NCI-H2227 (cell line): ENCODE results near the gene TCEANC.
"Not testable (repeated sequence)": the region's sequence is repeated elsewhere in the genome, so short reads cannot be mapped to it uniquely, and the experiment has no call there.

Experiments
- DNase-seq: peaks from one replicate; lab custom pipeline; 2025; ENCODE audit not compliant: unreplicated experiment; lab: John Stamatoyannopoulos, UW

TCEANC gene

DNA sequence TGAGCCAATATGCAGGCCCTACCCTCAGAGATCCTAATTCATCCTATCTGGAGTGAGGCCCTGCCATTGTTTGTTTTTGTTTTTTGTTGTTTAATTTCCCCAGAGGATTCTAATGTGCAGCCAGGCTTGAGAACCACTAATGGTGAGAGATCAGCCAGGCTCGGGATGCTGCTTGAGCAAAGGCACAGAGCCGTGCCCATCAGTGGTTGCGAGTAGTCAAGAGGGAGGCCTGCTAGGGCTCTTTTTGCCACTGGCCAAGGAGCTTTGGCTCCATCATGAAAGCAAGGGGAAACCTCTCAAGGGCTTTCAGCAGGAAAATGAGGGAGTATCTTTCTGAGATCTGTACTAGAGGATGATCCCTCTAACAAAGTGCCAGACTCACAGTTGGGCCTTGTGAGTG lies 2.7 kb downstream of the TCEANC start:
- DNase-seq, result no peak

GRCh38 chrX:13658602-13659001 lies 5.7 kb downstream of the TCEANC start:
- peak; percentile 62 for DNase-seq

- no peak for DNase-seq
These were observed 6.1 kb downstream of the TCEANC start for GRCh38 chrX:13659063-13659462.

- DNase-seq, result no peak
These were observed 8.9 kb downstream of the TCEANC start for GRCh38 chrX:13661735-13662288.

DNA sequence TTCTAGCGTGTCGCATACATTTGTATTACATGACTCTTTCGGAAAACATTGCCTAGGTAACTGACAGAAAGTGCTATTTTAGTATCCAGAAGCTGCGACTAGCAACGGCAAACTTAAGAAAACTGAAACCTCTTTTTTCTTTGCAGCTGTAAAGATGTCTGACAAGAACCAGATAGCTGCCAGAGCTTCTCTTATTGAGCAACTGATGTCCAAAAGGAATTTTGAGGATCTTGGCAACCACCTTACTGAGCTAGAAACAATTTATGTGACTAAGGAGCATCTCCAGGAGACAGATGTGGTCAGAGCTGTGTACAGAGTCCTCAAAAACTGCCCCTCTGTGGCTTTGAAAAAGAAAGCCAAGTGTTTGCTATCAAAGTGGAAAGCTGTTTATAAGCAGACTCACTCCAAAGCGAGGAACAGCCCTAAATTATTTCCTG lies 9.4 kb downstream of the TCEANC start:
- no peak for DNase-seq

DNA sequence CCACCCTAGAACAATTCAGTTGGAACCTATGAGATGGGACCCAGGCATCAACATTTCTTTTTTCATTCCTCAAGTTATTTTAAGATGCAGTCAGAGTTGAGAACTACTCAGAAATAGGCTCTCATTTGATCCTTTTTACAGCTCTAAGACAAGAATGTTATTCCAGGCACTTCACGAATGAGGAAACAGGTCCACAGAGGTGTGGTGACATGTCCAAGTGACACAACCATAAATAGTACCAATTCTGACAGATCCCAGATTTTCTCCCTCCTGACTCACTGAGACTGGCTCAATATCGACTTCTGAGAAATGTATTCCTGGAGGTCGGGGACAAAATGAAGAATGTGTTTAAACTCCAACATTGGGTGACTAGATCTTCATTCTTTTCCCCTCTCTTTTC lies 11.1 kb downstream of the TCEANC start:
- no peak for DNase-seq

GRCh38 chrX:13666836-13667235 lies 13.9 kb downstream of the TCEANC start:
- DNase-seq, result no peak

- no peak for DNase-seq
These were observed 15.0 kb downstream of the TCEANC start for GRCh38 chrX:13667919-13668318.

DNA sequence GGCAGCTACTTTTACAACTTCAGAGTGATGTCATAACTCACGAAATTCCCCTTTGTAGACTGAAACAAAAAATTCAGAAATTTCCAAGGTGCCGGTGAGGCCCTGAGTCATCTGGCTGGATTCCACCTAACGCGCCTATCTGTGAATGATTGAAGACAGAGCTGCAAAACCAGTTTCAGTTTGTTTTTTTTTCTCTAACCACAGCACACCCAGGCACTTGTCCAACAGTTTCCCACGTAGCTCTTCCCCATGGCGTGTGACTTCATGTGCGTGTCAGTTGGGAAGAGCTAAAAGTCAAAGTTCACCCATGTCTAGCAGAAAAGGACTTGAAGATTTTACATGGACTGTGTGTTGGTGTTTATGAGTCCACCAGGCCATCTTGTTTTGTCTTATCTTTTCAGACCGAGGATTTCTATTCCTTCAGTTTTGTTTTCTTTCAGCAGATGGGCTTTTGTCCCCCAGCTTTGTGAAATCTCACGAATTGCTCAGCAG lies 16.4 kb downstream of the TCEANC start:
- DNase-seq, result no peak

DNA sequence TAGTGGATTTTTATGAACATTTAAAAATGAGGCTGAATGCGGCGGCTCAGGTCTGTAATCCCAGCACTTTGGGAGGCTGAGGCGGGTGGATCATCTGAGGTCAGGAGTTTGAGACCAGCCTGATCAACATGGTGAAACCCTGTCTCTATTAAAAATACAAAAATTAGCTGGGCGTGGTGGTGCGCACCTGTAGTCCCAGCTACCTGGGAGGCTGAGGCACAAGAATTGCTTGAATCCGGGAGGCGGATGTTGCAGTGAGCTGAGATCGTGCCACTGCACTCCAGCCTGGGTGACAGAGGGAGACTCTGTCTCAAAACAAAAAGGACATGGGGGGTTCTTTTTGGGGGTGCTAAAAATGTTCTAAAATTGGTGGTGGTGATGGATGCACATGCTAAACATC lies 16.8 kb downstream of the TCEANC start:
- DNase-seq, result not testable (repeated sequence)

- no peak for DNase-seq
These were observed 17.3 kb downstream of the TCEANC start for GRCh38 chrX:13670197-13670596.

GRCh38 chrX:13673016-13673415 lies 20.1 kb downstream of the TCEANC start:
- no peak for DNase-seq

GRCh38 chrX:13676885-13677284 lies 23.9 kb downstream of the TCEANC start:
- no peak for DNase-seq

GRCh38 chrX:13679700-13680099 lies 26.8 kb downstream of the TCEANC start:
- not testable (repeated sequence) for DNase-seq

DNA sequence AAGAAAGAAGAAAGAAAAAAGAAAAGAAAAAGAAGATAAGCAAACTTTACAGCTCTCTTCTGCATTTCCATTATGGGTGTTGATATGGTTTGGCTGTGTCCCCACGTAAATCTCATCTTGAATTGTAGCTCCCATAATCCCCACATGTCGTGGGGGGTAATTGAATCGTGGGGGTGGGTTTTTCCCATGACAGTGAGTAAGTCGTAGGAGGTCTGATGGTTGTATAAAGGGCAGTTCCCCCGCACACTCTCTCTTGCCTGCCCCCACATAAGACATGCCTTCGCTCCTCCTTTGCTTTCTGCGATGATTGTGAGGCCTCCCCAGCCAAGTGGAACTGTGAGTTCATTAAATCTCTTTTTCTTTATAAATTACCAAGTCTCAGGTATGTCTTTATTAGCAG lies 28.7 kb downstream of the TCEANC start:
- no peak for DNase-seq

GRCh38 chrX:13684361-13684760 lies 31.4 kb downstream of the TCEANC start:
- no peak for DNase-seq

DNA sequence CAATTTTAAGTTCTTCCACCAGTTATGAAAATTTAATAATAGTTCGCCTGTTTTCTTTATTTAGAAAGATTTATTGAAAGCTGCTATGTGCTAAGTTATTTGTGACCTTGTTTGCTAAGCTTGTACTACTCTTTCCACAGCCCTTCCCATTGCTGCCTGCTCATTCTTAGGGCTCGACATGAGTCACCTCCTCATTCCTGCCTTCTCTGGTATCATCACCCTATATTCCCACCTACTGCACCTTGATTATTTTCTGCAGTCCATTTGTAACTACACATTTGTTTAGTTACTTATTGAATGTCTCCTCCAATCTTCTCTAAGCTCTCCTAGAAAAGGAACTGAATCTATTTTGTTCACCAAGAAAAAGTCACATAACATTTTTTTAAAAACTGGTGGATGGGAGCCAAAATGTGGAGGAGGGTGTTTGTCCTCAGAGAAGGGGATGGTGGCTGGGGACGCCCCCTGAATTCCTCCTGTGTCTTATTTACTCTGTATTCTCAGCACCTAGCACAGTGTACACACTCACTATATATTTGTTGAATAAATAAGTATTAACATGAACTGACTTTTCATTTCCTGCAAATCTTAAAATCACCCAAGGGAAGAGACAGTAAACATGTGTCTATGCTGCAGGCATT lies 32.3 kb downstream of the TCEANC start:
- no peak for DNase-seq

DNA sequence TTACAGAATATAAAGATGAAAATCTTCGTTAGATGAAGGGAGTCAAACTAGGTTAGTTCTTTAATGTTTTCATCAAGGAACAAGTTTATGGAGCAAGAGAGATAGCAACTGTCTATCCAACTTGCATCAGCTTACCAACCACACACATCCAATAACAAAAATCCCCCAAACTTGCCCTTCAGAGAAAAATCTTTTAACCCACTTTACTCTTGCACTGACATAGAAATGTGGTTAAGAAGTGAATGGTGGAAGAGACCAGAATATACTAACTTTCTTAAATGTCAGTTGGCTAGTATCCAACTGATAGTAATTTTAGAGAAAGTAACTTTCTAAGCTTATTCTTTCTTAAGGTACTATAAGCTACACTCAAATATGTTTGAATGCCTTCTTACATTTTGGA lies 34.3 kb downstream of the TCEANC start:
- no peak for DNase-seq

- DNase-seq, result peak; percentile 21
These were observed 35.5 kb downstream of the TCEANC start for GRCh38 chrX:13688384-13688957.

DNA sequence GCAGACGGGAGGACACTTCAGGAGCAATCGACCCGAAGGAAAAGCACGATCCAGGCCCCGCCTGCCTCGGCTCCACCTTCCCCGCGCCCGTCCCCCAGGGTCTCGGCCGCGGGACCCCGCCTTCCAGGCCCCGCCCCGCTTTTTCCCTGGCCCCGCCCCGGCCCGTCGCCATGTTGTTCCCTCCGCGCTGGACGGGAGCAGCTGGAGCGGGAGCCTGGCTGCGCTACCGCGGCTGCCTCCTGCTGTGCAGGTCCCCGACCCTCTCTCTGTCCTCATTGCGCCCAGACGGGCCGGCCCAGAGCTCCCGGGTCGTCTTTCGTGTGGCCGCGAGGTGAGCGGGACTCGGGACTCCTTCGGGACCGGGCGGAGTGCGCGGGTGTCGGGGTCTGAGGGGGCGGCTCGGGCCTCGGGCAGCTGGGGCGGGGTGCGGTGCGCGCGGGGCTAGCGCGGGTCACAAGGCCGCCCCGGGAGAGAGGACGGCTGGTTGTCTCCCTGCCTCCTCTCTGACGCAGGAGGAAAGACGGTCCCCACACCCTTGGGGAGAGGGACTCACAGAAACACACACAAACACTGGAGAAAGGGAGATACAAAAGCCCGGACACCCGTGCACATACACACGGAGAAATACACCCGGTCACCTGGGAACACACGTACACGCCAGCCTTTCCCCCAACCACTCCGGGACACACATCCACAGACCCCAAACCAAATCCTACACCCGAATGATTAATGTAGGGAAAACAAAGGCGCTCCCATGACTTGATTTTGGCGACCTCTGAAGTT lies 36.2 kb downstream of the TCEANC start, which contains the start of gene RAB9A:
TSS of gene RAB9A (plus strand) at position 171 of the 783 bp plus-strand sequence. CDS start 19,619 bp downstream, outside the sequence.
- peak; percentile 92 for DNase-seq

DNA sequence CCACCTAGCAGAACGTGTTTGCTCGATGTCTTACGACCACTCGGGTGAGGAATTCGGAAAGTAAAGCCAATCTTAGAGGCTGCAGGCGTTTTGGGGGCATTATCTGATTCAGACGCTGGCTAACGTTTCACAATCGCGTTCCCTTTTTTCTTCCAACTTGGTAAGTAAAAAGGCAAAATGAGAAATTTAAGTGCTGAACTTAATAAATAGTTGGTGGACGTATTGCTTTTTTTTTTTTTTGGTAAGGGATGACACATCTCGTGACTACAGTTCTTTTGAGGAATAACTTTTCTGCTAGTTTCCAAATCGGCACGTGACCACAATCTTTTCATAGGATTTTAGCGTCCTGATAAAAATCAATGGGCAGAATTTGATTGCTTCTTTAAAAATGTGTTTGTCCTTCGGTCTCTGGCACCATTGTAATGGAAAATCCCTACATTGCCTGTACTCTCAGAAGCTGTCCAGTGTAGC lies 36.8 kb downstream of the TCEANC start:
- DNase-seq, result peak; percentile 55
